Right renal pelvis (tissue), 4 donors: ENCODE measurements around the gene BGN. TPM values are rescaled to one million over a fixed set of nuclear protein-coding genes. Genes with fewer than 3 reads are reported as not detected.

ENCODE experiments used
- DNase-seq, 4 donors: peaks; one replicate each; pipeline ENCODE4 v3.0.0-alpha.2; 2013; ENCODE audit warnings: low read depth in 4 of 4, low spot score in 3 of 4, missing footprints in 1 of 4
- polyA plus RNA-seq, 4 donors: library from polyadenylated mRNA; unstranded; fragments of 120-200 nt; gene quantifications; one replicate each; pipeline ENCODE4 v1.2.1, GENCODE V29; 2013; ENCODE audit not compliant: insufficient read length in 4 of 4

BGN gene
- polyA plus RNA-seq, 4 donors = 169 to 230 (median 196) TPM

- no peak for DNase-seq
These were observed 7.4 kb downstream of the BGN start for GRCh38 chrX:153502131-153502530.

GRCh38 chrX:153502796-153503195 lies 8.0 kb downstream of the BGN start:
- DNase-seq = no peak

GRCh38 chrX:153504445-153505016 lies 9.8 kb downstream of the BGN start:
- DNase-seq = no peak

- DNase-seq = no peak
These were observed 10.6 kb downstream of the BGN start for GRCh38 chrX:153505361-153505760.

GRCh38 chrX:153507484-153508178 lies 12.9 kb downstream of the BGN start:
- DNase-seq = no peak

GRCh38 chrX:153509592-153509991 lies 14.8 kb downstream of the BGN start:
- no peak for DNase-seq

GRCh38 chrX:153510383-153510782 lies 15.6 kb downstream of the BGN start:
- no peak for DNase-seq

GRCh38 chrX:153511784-153512500 lies 17.2 kb downstream of the BGN start:
- no peak for DNase-seq

- DNase-seq = no peak
These were observed 17.7 kb downstream of the BGN start for GRCh38 chrX:153512501-153512893.

GRCh38 chrX:153513265-153513664 lies 18.5 kb downstream of the BGN start:
- no peak for DNase-seq

GRCh38 chrX:153514259-153514658 lies 19.5 kb downstream of the BGN start:
- no peak for DNase-seq

GRCh38 chrX:153515435-153515834 lies 20.7 kb downstream of the BGN start:
- DNase-seq = no peak

GRCh38 chrX:153516073-153516472 lies 21.3 kb downstream of the BGN start:
- no peak for DNase-seq

GRCh38 chrX:153517423-153517822 lies 22.6 kb downstream of the BGN start, which contains the start of gene ATP2B3:
ATP2B3 (plus strand) TSS chrX:153517642; CDS start chrX:153536248, 18,606 bp downstream.
- DNase-seq = no peak

- no peak for DNase-seq
These were observed 23.4 kb downstream of the BGN start for GRCh38 chrX:153517946-153518834.

GRCh38 chrX:153519569-153520286 lies 24.9 kb downstream of the BGN start:
- no peak for DNase-seq

GRCh38 chrX:153520287-153520917 lies 25.6 kb downstream of the BGN start:
- DNase-seq = no peak

- DNase-seq = no peak
These were observed 26.3 kb downstream of the BGN start for GRCh38 chrX:153521034-153521433.

GRCh38 chrX:153522259-153522658 lies 27.5 kb downstream of the BGN start:
- DNase-seq = no peak

- DNase-seq = no peak
These were observed 28.5 kb downstream of the BGN start for GRCh38 chrX:153523269-153523668.
